GM18873 (cell line): ENCODE data around the gene TTLL7.

Experiments
- ATAC-seq: cut with Tn5 transposase; IDR thresholded peaks from one replicate; pipeline ENCODE4 v1.9.1; 2021; ENCODE audit warnings: mild to moderate bottlenecking, moderate library complexity, moderate number of reproducible peaks; ENCODE audit not compliant: unreplicated experiment, low FRiP score

TTLL7 gene

DNA sequence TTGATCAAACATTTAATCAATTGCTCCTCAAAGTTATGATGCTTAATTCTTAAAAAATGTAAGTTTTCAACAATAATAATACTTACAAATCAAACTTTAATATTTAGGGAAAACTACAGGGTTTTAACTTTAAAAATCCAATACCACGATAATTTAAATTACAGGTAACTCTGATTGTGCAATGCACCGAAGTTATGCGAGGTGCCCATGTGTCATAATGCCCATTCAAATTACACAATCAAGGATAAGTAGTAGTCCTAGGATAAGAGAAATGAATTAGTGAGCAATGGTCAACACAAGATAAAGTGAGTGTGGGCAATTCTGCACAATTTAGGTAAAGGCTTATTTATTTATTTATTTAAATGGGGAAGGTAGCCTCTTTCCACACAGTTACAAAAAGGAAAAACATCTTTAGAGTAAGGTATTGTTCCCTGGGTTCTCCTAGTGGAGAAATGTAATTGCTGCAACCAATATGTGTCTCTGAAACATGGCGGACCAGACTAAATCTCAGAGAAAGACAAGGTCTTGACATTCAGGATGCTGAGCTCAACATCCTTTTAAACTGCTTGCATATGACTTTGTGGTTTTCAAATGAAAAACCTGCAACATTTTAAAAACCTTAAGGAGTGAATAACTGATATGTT is 164.2 kb downstream of the TTLL7 start:
- ATAC-seq = no peak

DNA sequence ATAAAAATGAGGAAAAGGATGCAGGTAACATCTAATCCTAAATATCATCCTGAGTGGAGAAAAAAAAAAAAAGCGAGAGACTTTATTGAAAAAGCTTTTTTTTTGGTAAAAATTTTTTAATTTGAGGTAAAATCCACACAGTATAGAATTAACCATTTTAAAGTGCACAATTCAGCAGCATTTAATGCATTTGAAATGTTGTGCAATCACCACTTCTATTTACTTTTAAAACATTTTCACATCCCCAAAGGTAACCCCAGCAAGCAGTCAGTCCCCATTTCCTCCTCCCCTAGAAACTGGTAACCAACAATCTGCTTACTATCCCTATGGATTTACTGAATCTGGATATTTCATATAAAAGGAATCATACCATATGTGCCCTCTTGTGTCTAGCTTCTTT is 166.7 kb downstream of the TTLL7 start:
- no peak for ATAC-seq

DNA sequence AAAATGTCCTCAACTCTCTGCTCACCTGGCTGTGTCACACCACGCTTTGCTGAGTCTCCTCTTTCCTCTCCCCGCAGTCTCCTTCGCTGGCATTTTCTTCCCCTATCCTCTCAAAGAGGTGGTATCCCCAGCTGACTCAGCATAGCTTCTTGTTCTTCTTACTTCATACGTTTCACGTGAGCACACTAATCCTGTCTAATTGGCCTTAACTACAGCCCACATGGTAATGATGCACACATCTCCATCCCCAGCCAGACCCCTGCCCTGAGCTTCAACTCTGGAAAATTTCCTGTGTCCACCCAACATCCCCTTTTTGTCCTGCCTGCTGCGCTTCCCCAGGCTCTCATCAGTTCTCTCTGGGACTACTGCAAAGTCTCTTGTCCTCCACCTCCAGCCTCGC is 169.8 kb downstream of the TTLL7 start:
- no peak for ATAC-seq

DNA sequence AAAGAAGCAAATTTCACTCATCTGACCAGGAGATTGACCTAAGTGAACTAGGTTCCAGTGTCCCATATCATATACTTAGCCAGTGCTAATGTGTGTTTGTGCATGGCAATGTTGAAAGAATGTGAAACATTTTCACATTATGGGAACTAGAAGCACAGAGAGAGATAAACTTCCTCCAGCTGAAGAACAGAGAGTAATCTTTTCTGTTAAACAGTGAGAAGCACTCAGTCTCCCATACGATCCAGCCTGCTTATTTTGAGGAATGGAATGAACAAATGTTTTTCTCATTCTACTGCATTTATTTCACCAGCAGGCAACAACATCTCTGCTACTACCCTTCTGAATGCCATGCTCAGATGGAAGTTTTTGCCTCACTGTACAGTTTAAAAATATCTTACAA is 170.5 kb downstream of the TTLL7 start:
- no peak for ATAC-seq

- ATAC-seq = no peak
These were observed 171.2 kb downstream of the TTLL7 start for GRCh38 chr1:83827741-83828140.

DNA sequence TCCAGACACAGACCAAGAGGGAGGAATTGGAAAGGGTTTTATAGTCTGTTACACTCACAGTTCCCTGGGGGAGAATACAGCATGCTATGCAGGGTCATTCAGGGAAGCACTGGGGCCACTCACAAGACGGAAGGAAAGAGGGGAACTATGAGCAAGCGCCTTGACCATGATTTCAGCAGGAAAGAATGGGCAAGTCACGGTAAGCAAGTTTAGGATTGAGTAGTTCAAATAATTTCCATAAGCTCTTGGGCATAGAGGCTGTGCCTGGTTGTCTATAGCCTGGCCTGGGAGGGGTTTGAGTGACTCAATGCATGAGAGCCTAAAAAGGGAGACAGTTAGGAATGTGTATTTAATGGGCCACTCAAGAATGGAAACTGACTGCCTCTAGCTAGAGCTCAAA is 176.7 kb downstream of the TTLL7 start:
- ATAC-seq = no peak

- ATAC-seq = no peak
These were observed 179.5 kb downstream of the TTLL7 start for GRCh38 chr1:83819436-83819835.

DNA sequence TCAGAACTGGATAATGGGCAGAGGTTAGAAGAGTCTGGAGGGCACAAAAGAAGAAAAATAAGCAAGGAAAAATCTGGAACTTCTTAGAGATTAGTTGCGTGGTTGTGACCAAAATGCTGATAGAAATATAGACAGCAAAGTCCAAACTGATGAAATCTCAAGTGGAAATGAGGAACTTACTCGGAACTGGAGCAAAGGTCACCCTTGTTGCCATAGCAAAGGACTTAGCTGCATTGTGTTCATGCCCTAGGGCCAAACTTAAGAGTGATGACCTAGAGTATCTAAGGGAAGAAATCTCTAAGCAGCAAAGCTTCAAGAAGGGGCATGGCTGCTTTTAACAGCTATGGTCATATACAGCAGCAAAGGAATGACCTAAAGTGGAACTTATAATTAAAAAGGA is 180.0 kb downstream of the TTLL7 start:
- no peak for ATAC-seq

DNA sequence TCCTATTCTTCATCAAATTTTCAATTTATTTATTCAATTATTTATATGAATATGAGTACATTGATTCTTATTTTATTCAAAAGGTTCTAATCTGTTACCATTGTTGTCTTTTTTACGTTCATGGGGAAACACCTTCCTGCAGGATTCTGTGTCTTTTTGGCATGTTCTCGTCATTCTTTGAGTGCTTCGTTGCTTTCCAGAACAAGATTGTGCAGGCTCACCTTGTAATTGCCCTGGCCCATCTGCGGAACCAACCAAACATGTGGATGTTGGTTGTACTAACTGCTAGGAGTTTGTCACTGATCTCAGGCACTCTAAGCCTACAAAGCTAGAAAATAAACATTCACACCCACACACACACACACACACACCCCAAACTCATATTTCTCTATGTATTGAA is 182.1 kb downstream of the TTLL7 start:
- no peak for ATAC-seq

DNA sequence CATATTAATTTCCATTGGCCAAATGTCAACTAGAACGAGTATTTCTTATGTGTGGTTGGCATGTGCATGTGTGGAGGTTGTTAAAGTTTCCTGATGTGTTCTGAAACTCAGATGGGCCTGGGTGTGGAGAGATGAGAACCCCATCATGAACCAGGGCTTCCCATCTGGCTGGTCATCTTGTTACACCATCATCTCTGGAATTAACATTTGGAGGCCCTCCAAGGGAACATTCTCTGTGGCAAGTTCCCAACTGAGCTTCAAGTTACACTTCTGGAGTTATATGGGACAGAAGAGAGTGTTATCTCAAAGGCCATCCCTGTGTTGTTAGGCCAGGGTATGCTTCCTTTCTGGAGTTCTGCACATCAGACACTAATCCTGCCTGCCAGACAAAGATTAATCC is 183.6 kb downstream of the TTLL7 start:
- no peak for ATAC-seq
